ENCODE data around the gene ZBED4.

ZBED4 gene

GRCh38 chr22:49897015-49897684 is 43.5 kb downstream of the ZBED4 start:
- H3K9ac ChIP-seq (ENCODE audit: low read depth, low read length), result no peak overlapping the region
- no peak overlapping the region for H3K4me3 ChIP-seq (ENCODE audit: low read depth, low read length)
- no peaks in the 10 kb centered on the region for H3K27me3 ChIP-seq (ENCODE audit: control insufficient read depth, insufficient read depth, low read length)
- H3K9me3 ChIP-seq (ENCODE audit: control insufficient read depth, insufficient read depth, low read length), result no peaks in the 10 kb centered on the region
- no peak overlapping the region for H3K27ac ChIP-seq (ENCODE audit: low read depth, low read length)
- H3K4me1 ChIP-seq (ENCODE audit: control insufficient read depth, insufficient read depth, low read length), result no peaks in the 10 kb centered on the region
- H3K36me3 ChIP-seq (ENCODE audit: control insufficient read depth, insufficient read depth, low read length), result 0 out of 2 replicates have a peak, but pooled peaks cover 14% of the 10 kb centered on the region

- H3K4me1 ChIP-seq (ENCODE audit: control insufficient read depth, insufficient read depth, low read length), result no peaks in the 10 kb centered on the region
- no peaks in the 10 kb centered on the region for H3K9me3 ChIP-seq (ENCODE audit: control insufficient read depth, insufficient read depth, low read length)
- H3K27me3 ChIP-seq (ENCODE audit: control insufficient read depth, insufficient read depth, low read length), result no peaks in the 10 kb centered on the region
- H3K9ac ChIP-seq (ENCODE audit: low read depth, low read length), result no peak overlapping the region
- H3K36me3 ChIP-seq (ENCODE audit: control insufficient read depth, insufficient read depth, low read length), result peaks cover 25% of the 10 kb centered on the region
- H3K4me3 ChIP-seq (ENCODE audit: low read depth, low read length), result no peak overlapping the region
- no peak overlapping the region for H3K27ac ChIP-seq (ENCODE audit: low read depth, low read length)
Observed at GRCh38 chr22:49899530-49899929, 45.9 kb downstream of the ZBED4 start.

DNA sequence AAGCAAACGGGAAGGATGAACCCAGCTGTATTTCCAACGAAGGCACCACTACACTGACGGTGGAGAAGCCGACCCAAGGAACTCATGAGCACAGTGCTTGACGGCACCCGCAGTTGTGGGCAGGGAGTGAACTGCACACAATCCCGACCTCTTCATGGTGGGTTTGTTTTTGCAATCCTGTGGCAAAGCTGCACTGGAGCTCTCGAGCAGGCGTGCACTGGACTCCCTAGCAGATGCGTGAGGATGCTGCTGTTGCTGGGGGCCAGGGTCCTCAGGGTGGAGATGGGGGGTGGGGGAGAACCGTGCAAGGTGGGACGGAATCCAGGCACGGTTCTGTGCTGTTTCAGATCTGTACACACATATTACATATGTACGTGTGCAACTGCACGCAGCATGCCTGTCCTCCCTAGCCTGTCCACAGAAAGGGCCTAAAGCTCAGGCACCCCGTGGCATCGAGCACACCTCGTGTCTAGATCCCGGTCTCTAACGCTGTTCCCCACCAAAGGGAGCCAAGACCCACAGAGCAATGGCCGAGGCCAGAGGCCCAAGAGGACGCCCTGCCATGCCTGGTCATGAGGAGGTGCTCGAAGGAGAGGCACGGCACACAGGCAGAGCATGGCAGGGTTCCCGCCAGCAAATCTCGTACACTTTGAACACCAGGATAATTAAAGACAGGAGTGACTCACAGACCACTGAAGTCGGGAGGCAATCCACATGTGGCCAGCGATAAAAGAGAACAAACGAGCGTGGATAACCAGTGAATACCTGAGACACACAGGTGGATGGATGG is 47.0 kb downstream of the ZBED4 start:
- no peaks in the 10 kb centered on the region for H3K27me3 ChIP-seq (ENCODE audit: control insufficient read depth, insufficient read depth, low read length)
- H3K36me3 ChIP-seq (ENCODE audit: control insufficient read depth, insufficient read depth, low read length), result peaks cover 25% of the 10 kb centered on the region
- no peaks in the 10 kb centered on the region for H3K9me3 ChIP-seq (ENCODE audit: control insufficient read depth, insufficient read depth, low read length)
- H3K27ac ChIP-seq (ENCODE audit: low read depth, low read length), result no peak overlapping the region
- H3K9ac ChIP-seq (ENCODE audit: low read depth, low read length), result no peak overlapping the region
- no peaks in the 10 kb centered on the region for H3K4me1 ChIP-seq (ENCODE audit: control insufficient read depth, insufficient read depth, low read length)
- H3K4me3 ChIP-seq (ENCODE audit: low read depth, low read length), result no peak overlapping the region

DNA sequence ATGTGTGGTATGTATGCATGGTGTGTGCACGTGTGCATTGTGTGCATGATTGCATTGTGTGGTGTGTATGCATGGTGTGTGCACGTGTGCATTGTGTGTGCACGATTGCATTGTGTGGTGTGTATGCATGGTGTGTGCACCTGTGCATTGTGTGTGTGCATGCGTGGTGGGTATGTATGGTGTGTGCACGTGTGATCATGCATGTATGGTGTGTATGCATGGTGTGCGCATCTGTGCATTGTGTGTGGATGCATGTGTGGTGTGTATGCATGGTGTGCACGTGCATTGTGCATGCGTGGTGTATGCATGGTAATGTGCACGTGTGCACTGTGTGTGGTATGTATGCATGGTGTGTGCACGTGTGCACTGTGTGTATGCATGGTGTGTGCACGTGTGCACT is 47.8 kb downstream of the ZBED4 start:
- Histone ChIP-seq H3K36me3 (ENCODE audit: control insufficient read depth, insufficient read depth, low read length) (peaks cover 25% of the 10 kb centered on the region), H3K27ac (ENCODE audit: low read depth, low read length) (no peak overlapping the region), H3K9ac (ENCODE audit: low read depth, low read length) (no peak overlapping the region), H3K27me3 (ENCODE audit: control insufficient read depth, insufficient read depth, low read length) (no peaks in the 10 kb centered on the region), H3K4me3 (ENCODE audit: low read depth, low read length) (no peak overlapping the region), H3K9me3 (ENCODE audit: control insufficient read depth, insufficient read depth, low read length) (no peaks in the 10 kb centered on the region), H3K4me1 (ENCODE audit: control insufficient read depth, insufficient read depth, low read length) (no peaks in the 10 kb centered on the region)

DNA sequence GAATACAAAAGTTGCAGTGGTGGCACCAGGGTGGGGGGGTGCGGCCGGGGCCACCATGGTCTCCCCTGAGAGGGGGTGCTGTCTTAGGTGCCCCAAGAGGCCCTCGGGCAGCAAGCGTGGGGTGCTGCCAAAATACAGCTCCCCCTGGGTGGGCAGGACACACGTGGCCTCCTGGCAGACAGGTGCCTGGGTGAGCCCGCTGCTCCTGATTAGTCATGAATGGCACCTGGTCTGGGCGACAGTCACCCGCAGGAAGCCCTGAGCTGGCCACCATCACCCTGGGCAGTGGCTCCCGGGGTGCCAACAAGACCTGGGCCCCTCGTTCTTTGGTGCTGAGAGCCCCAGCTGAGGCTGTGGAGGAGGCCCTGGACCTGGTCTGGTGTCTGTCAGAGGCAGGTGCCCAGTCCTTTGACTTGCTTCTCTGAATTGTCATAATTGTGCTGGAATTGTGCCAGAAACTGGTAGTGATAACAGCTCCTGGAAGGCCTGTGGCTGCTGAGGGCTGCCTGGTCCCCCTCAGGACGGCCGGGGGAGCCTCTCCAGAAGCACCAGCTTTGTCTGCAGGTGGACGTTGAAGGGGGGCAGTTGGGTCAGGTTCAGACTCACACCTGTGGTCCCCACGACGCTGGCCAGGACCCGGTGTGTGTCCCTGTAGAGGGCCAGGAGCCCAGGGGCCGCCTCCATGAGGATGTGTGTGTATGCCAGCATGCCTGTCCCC is 49.8 kb downstream of the ZBED4 start:
- no peaks in the 10 kb centered on the region for H3K27me3 ChIP-seq (ENCODE audit: control insufficient read depth, insufficient read depth, low read length)
- H3K9ac ChIP-seq (ENCODE audit: low read depth, low read length), result no peak overlapping the region
- no peak overlapping the region for H3K4me3 ChIP-seq (ENCODE audit: low read depth, low read length)
- H3K27ac ChIP-seq (ENCODE audit: low read depth, low read length), result no peak overlapping the region
- H3K4me1 ChIP-seq (ENCODE audit: control insufficient read depth, insufficient read depth, low read length), result no peaks in the 10 kb centered on the region
- peaks cover 32% of the 10 kb centered on the region for H3K36me3 ChIP-seq (ENCODE audit: control insufficient read depth, insufficient read depth, low read length)
- H3K9me3 ChIP-seq (ENCODE audit: control insufficient read depth, insufficient read depth, low read length), result no peaks in the 10 kb centered on the region

GRCh38 chr22:49904040-49904369 is 50.4 kb downstream of the ZBED4 start:
- Histone ChIP-seq H3K9ac (ENCODE audit: low read depth, low read length) (no peak overlapping the region), H3K27me3 (ENCODE audit: control insufficient read depth, insufficient read depth, low read length) (no peaks in the 10 kb centered on the region), H3K4me3 (ENCODE audit: low read depth, low read length) (no peak overlapping the region), H3K36me3 (ENCODE audit: control insufficient read depth, insufficient read depth, low read length) (peaks cover 32% of the 10 kb centered on the region), H3K9me3 (ENCODE audit: control insufficient read depth, insufficient read depth, low read length) (no peaks in the 10 kb centered on the region), H3K4me1 (ENCODE audit: control insufficient read depth, insufficient read depth, low read length) (no peaks in the 10 kb centered on the region), H3K27ac (ENCODE audit: low read depth, low read length) (no peak overlapping the region)

DNA sequence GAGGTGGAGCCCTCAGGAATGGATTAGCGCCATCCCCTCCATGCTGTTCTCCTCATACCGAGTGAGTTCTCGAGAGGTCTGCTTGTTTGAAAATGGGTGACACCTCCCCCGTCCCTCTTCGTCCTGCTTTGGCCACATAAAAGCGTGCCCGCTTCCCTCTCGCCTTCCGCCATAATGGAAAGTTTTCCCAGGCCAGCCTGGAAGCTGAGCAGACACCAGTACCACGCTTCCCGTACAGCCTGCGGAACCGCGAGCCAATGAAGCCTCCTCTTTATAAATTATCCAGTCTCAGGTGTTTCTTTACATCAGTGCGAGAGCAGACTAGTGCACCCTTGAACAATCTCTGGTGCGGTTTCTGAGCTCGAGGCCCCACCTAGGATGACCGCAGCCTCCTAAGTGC is 51.8 kb downstream of the ZBED4 start:
- Histone ChIP-seq H3K4me3 (ENCODE audit: low read depth, low read length) (no peak overlapping the region), H3K4me1 (ENCODE audit: control insufficient read depth, insufficient read depth, low read length) (no peaks in the 10 kb centered on the region), H3K36me3 (ENCODE audit: control insufficient read depth, insufficient read depth, low read length) (peaks cover 37% of the 10 kb centered on the region), H3K9ac (ENCODE audit: low read depth, low read length) (no peak overlapping the region), H3K27ac (ENCODE audit: low read depth, low read length) (no peak overlapping the region), H3K27me3 (ENCODE audit: control insufficient read depth, insufficient read depth, low read length) (no peaks in the 10 kb centered on the region), H3K9me3 (ENCODE audit: control insufficient read depth, insufficient read depth, low read length) (no peaks in the 10 kb centered on the region)

GRCh38 chr22:49906071-49906798 is 52.6 kb downstream of the ZBED4 start:
- Histone ChIP-seq H3K27ac (ENCODE audit: low read depth, low read length) (no peak overlapping the region), H3K27me3 (ENCODE audit: control insufficient read depth, insufficient read depth, low read length) (no peaks in the 10 kb centered on the region), H3K4me1 (ENCODE audit: control insufficient read depth, insufficient read depth, low read length) (no peaks in the 10 kb centered on the region), H3K9ac (ENCODE audit: low read depth, low read length) (no peak overlapping the region), H3K36me3 (ENCODE audit: control insufficient read depth, insufficient read depth, low read length) (peaks cover 38% of the 10 kb centered on the region), H3K9me3 (ENCODE audit: control insufficient read depth, insufficient read depth, low read length) (no peaks in the 10 kb centered on the region), H3K4me3 (ENCODE audit: low read depth, low read length) (no peak overlapping the region)

GRCh38 chr22:49906799-49907290 is 53.2 kb downstream of the ZBED4 start:
- no peaks in the 10 kb centered on the region for H3K27me3 ChIP-seq (ENCODE audit: control insufficient read depth, insufficient read depth, low read length)
- no peak overlapping the region for H3K9ac ChIP-seq (ENCODE audit: low read depth, low read length)
- H3K4me3 ChIP-seq (ENCODE audit: low read depth, low read length), result no peak overlapping the region
- peaks cover 32% of the 10 kb centered on the region for H3K36me3 ChIP-seq (ENCODE audit: control insufficient read depth, insufficient read depth, low read length)
- H3K27ac ChIP-seq (ENCODE audit: low read depth, low read length), result no peak overlapping the region
- H3K9me3 ChIP-seq (ENCODE audit: control insufficient read depth, insufficient read depth, low read length), result no peaks in the 10 kb centered on the region
- no peaks in the 10 kb centered on the region for H3K4me1 ChIP-seq (ENCODE audit: control insufficient read depth, insufficient read depth, low read length)

DNA sequence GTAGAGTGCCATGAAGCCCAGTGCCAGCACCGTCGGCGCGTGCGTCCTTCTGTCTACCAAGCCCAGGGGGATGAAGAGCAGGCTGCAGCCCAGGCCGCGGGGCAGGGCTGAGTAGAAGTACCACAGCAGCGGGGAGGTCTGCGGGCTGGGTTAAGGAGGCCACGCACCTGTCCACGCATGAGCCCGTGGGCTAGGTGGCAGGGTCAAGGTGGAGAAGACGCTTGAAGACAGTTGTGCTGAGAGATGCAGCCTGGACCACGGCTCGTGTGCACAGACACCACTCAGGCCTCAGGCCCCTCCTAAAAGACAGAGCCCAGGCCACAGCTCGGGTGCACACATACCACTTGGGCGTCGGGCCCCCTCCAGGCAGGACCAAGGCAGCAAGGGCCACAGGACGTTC is 54.2 kb downstream of the ZBED4 start:
- Histone ChIP-seq H3K27me3 (ENCODE audit: control insufficient read depth, insufficient read depth, low read length) (no peaks in the 10 kb centered on the region), H3K4me3 (ENCODE audit: low read depth, low read length) (no peak overlapping the region), H3K27ac (ENCODE audit: low read depth, low read length) (no peak overlapping the region), H3K9me3 (ENCODE audit: control insufficient read depth, insufficient read depth, low read length) (no peaks in the 10 kb centered on the region), H3K36me3 (ENCODE audit: control insufficient read depth, insufficient read depth, low read length) (peaks cover 37% of the 10 kb centered on the region), H3K4me1 (ENCODE audit: control insufficient read depth, insufficient read depth, low read length) (no peaks in the 10 kb centered on the region), H3K9ac (ENCODE audit: low read depth, low read length) (no peak overlapping the region)
